Measurements from ENCODE around the gene ST6GALNAC3. TPM values are rescaled to one million over a fixed set of nuclear protein-coding genes. Genes with fewer than 3 reads are reported as not detected.
A peak's percentile ranks its signal among the peaks of the same experiment; 100 is the strongest.

Gene ST6GALNAC3
- total RNA-seq, 2 experiments from 2014 or later = 3.0 to 3.5 TPM

GRCh38 chr1:76291191-76291590, 216.6 kb downstream of the ST6GALNAC3 start:
- no peaks in the 10 kb centered on the region for H3K27me3 Mint-ChIP-seq
- H3K36me3 Mint-ChIP-seq = peaks cover 1% of the 10 kb centered on the region
- peaks cover 67% of the 10 kb centered on the region for H3K4me1 Mint-ChIP-seq
- no peak for DNase-seq
- no peaks in the 10 kb centered on the region for H3K9me3 Mint-ChIP-seq
- no peak overlapping the region for H3K27ac Mint-ChIP-seq
- no peak overlapping the region for H3K4me3 Mint-ChIP-seq

DNA sequence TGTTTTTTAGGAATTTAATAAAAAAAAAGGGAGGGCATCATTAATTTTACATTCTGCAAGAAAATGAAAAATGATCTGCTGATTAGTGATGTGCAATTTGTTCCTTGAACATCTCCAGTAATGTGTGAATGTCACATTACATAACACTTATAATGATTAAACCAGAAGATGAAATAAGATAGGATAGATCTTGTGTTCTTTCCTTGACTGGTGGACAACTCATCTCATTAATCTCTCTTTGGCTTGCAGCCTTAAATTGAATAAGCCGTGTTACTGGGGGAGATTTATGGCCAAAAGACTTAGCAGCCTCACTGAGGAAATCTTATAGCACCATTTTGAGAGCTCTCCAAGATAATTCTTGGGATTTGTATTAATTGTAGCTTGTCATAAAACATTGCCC, 217.2 kb downstream of the ST6GALNAC3 start:
- Mint-ChIP-seq H3K27me3 (no peaks in the 10 kb centered on the region), H3K4me1 (peaks cover 62% of the 10 kb centered on the region), H3K27ac (no peak overlapping the region), H3K4me3 (no peak overlapping the region), H3K9me3 (no peaks in the 10 kb centered on the region), H3K36me3 (peaks cover 1% of the 10 kb centered on the region)
- no peak for DNase-seq

DNA sequence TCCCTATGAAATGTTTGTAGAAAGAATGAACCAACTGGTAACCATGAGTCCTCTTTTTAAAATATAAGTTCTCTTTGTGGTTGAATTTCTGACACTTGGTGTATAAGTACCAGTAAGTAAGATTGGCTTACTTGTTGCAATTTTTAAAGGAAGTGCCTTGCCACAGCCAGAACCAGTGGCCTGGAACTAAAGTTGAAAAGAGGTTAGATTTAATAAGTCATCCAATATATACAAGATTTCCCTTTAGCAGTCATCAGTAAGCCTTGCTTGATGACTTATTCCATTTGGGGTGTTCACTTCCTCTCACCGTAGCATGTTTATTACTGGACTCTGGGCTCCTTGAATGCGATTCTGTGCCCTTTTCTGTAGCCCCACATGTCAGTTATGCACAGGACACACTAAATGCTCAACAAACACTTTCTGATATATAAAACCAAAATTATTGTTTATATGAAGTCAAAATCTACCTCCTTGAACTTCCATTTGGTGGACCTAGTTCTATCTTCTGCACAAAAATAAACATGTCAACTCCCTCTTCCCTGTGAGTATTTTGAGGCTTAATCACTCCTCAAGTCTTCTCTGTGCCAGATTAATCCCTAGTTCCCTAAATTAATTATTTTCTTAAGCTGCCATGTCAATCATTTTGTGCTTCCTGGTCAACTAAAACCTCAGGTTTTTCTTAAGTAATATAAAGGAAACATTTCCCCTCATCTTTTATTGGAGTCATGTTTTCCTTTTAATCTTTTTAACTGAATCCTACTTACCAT, 218.1 kb downstream of the ST6GALNAC3 start:
- Mint-ChIP-seq H3K27me3 (no peaks in the 10 kb centered on the region), H3K4me1 (peaks cover 54% of the 10 kb centered on the region), H3K9me3 (no peaks in the 10 kb centered on the region), H3K27ac (peak overlapping the region; percentile 18), H3K4me3 (no peak overlapping the region), H3K36me3 (no peaks in the 10 kb centered on the region)
- no peak for DNase-seq

DNA sequence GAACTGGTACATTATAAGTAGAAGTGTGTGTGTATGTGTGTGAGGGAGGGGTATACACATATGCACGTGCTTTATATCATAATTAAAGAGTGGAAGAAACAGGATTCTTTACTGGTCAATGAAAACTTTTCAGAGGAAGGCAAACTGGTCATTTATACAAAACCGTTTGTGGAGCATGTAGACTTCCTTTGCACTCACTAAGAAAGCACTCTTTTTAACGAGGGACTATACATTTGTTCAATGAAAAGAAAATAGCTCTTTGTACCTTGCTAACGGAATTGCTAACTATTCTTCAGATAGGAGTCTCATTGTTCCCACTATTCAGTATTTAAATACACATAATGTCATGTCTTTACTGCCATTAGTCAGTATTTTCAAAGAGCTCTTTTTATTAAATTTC, 219.3 kb downstream of the ST6GALNAC3 start:
- no peak for DNase-seq
- Mint-ChIP-seq H3K27me3 (no peaks in the 10 kb centered on the region), H3K4me3 (no peak overlapping the region), H3K4me1 (peaks cover 45% of the 10 kb centered on the region), H3K9me3 (no peaks in the 10 kb centered on the region), H3K36me3 (no peaks in the 10 kb centered on the region), H3K27ac (peak overlapping the region; percentile 51)

- Mint-ChIP-seq H3K4me3 (peak overlapping the region; percentile 42), H3K9me3 (no peaks in the 10 kb centered on the region), H3K27me3 (no peaks in the 10 kb centered on the region), H3K36me3 (no peaks in the 10 kb centered on the region), H3K4me1 (peaks cover 37% of the 10 kb centered on the region), H3K27ac (peak overlapping the region; percentile 76)
- no peak for DNase-seq
Measured at GRCh38 chr1:76294482-76295194, 220.1 kb downstream of the ST6GALNAC3 start.

GRCh38 chr1:76298399-76298798, 223.9 kb downstream of the ST6GALNAC3 start:
- Mint-ChIP-seq H3K9me3 (no peaks in the 10 kb centered on the region), H3K27ac (no peak overlapping the region), H3K4me1 (peaks cover 27% of the 10 kb centered on the region), H3K27me3 (no peaks in the 10 kb centered on the region), H3K4me3 (no peak overlapping the region), H3K36me3 (no peaks in the 10 kb centered on the region)
- DNase-seq = no peak

- Mint-ChIP-seq H3K36me3 (no peaks in the 10 kb centered on the region), H3K4me1 (peaks cover 23% of the 10 kb centered on the region), H3K27me3 (no peaks in the 10 kb centered on the region), H3K9me3 (no peaks in the 10 kb centered on the region), H3K4me3 (no peak overlapping the region), H3K27ac (peak overlapping the region; percentile 31)
- no peak for DNase-seq
Measured at GRCh38 chr1:76299036-76299435, 224.5 kb downstream of the ST6GALNAC3 start.

DNA sequence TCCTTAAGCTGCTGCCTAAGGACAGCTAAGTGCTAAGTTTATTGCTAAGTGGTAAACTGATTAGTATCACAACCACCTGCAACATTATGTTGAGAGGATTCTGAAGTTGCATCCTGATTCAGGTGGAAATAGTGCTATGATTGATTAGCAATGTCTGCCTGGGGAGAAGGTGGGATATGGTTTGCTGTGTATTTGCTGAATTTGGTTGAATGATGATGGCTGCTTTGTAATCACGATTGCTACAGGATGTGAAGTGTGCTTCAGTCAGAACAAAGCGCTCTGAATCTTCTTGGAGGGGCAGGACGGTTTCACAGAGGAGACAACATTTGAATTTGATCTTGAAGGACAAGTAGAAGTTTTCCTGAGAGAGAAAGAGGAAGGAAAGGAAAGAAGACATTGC, 226.0 kb downstream of the ST6GALNAC3 start:
- H3K4me3 Mint-ChIP-seq = no peak overlapping the region
- H3K9me3 Mint-ChIP-seq = no peaks in the 10 kb centered on the region
- no peak for DNase-seq
- H3K27ac Mint-ChIP-seq = no peak overlapping the region
- no peaks in the 10 kb centered on the region for H3K36me3 Mint-ChIP-seq
- H3K4me1 Mint-ChIP-seq = peaks cover 13% of the 10 kb centered on the region
- no peaks in the 10 kb centered on the region for H3K27me3 Mint-ChIP-seq

DNA sequence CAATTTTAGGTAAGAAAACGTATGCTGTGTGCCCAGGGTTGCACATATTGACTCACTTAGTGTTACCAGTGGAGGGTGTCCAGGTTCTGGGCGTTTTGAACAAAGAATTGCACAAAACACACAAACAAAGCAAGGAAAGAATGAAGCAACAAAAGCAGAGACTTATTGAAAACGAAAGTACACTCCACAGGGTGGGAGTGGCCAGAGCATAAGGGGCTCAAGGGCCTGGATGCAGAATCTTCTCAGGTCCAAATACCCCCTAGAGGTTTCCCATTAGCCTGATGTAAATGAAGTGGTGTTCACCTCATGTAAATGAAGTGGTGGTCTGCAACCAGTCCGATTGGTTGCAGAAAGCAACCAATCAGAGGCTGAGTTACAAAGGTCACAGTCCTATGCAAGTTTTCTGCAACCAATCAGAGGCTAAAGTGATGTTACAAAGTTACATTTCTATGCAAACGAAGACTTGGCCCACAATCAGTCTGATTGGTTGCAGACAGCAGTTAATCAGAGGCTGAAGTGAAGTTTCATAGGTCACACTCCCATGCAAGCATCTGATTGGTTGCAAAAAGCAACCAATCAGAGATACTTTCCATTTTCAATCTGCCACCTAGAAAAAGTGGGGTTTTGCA, 228.3 kb downstream of the ST6GALNAC3 start:
- Mint-ChIP-seq H3K4me3 (no peak overlapping the region), H3K27ac (no peak overlapping the region), H3K27me3 (no peaks in the 10 kb centered on the region)

DNA sequence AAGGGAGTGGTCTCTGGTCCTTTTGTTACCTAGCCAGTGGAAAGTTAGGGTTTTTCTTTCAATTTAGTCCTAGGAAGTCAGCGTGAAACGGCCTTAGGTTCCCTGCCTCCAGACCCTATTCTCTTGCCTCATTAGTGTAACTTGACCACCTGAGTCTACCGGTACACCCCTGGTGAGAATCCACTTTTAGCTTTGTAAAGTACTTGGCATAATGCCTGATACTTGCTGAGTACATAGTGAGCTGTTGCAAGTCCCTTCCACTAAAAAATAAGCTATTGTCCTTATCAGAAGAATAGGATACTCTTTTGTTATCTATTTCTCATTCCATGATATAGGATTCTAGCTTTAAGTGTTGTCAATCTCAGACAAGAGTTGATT, 228.8 kb downstream of the ST6GALNAC3 start:
- Mint-ChIP-seq H3K27me3 (no peaks in the 10 kb centered on the region), H3K9me3 (no peaks in the 10 kb centered on the region), H3K27ac (no peak overlapping the region), H3K4me3 (no peak overlapping the region), H3K4me1 (peaks cover 12% of the 10 kb centered on the region), H3K36me3 (no peaks in the 10 kb centered on the region)
- DNase-seq = no peak

More for the DNA sequence above, 228.3 kb downstream of the ST6GALNAC3 start:
- no peak for DNase-seq
- no peaks in the 10 kb centered on the region for H3K36me3 Mint-ChIP-seq
- peaks cover 12% of the 10 kb centered on the region for H3K4me1 Mint-ChIP-seq
- no peaks in the 10 kb centered on the region for H3K9me3 Mint-ChIP-seq

- Mint-ChIP-seq H3K36me3 (peaks cover 11% of the 10 kb centered on the region), H3K4me3 (no peak overlapping the region), H3K27ac (no peak overlapping the region), H3K4me1 (no peaks in the 10 kb centered on the region), H3K27me3 (no peaks in the 10 kb centered on the region), H3K9me3 (peaks cover 5% of the 10 kb centered on the region)
- DNase-seq = no peak
Measured at GRCh38 chr1:76313304-76313703, 238.8 kb downstream of the ST6GALNAC3 start.

- Mint-ChIP-seq H3K27ac (no peak overlapping the region), H3K36me3 (peaks cover 11% of the 10 kb centered on the region), H3K9me3 (peaks cover 5% of the 10 kb centered on the region), H3K4me3 (no peak overlapping the region), H3K4me1 (no peaks in the 10 kb centered on the region), H3K27me3 (no peaks in the 10 kb centered on the region)
- DNase-seq = no peak
Measured at GRCh38 chr1:76314730-76315129, 240.2 kb downstream of the ST6GALNAC3 start.

GRCh38 chr1:76317299-76317900, 242.9 kb downstream of the ST6GALNAC3 start:
- peaks cover 7% of the 10 kb centered on the region for H3K36me3 Mint-ChIP-seq
- no peak overlapping the region for H3K27ac Mint-ChIP-seq
- DNase-seq = no peak
- H3K9me3 Mint-ChIP-seq = no peaks in the 10 kb centered on the region
- H3K27me3 Mint-ChIP-seq = no peaks in the 10 kb centered on the region
- H3K4me1 Mint-ChIP-seq = no peaks in the 10 kb centered on the region
- H3K4me3 Mint-ChIP-seq = no peak overlapping the region

DNA sequence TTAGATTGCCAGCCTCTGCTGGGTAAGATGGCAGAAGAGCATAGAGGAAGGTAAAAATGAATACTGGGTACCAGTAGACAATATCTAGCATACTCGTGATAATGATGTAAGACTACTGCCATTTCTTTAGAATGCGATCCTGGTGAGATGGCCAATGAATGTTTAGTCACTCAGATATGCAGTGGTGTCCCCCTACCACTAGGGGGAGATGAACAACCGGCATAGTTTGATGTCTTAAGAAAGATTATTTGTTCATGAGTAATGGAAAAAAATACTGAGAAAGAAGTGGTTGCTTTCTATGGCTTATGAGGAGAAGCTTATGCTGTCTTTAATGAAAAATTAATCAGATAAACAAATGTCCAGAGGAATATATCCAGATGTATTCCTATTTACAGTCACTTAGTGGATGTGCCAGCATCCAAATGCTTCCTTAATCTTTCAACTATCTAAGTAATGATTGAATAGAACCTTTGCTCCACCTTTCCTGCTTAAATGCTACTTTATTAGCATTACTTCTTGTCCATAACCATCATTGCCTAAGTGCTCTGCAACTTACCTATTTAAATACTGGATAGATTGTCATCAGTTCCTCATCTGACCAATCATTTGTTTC, 256.6 kb downstream of the ST6GALNAC3 start:
- H3K9me3 Mint-ChIP-seq = no peaks in the 10 kb centered on the region
- H3K4me3 Mint-ChIP-seq = no peak overlapping the region
- H3K27ac Mint-ChIP-seq = no peak overlapping the region
- peak; percentile 33 for DNase-seq
- H3K36me3 Mint-ChIP-seq = peaks cover 2% of the 10 kb centered on the region
- peaks cover 12% of the 10 kb centered on the region for H3K4me1 Mint-ChIP-seq
- H3K27me3 Mint-ChIP-seq = no peaks in the 10 kb centered on the region

GRCh38 chr1:76335882-76336281, 261.3 kb downstream of the ST6GALNAC3 start:
- no peak for DNase-seq
- Mint-ChIP-seq H3K4me3 (no peak overlapping the region), H3K9me3 (no peaks in the 10 kb centered on the region), H3K36me3 (peaks cover 2% of the 10 kb centered on the region), H3K27ac (no peak overlapping the region), H3K27me3 (no peaks in the 10 kb centered on the region), H3K4me1 (peaks cover 6% of the 10 kb centered on the region)
